ENCODE measurements around the gene EBP.
A peak's percentile ranks its signal among the peaks of the same experiment; 100 is the strongest.

Gene EBP

GRCh38 chrX:48521353-48522243, at the start of gene EBP:
Gene EBP (plus strand): TSS chrX:48521808. CDS start chrX:48523772, 1,964 bp downstream.
- peak; percentile 98 for DNase-seq

- no peak for DNase-seq
These were observed 49.4 kb upstream of the EBP start for GRCh38 chrX:48472225-48472624.

- no peak for DNase-seq
These were observed 48.5 kb upstream of the EBP start for GRCh38 chrX:48472851-48473703.

DNA sequence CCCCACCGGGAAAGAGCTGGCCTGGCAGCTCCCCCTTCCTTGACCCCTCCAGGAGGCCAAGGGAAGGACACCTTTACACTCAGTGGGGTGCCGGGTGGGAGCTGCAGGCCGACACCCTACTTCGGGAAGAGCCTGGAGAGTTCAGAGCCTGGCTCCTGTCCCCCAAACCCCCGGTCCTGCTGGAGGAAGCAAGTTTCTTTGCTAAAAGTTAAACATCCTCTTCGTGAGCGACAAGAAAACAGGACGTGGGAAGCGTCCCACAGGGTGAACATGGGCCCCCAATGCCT, 48.0 kb upstream of the EBP start:
- no peak for DNase-seq

GRCh38 chrX:48474127-48474526, 47.5 kb upstream of the EBP start:
- DNase-seq = no peak

DNA sequence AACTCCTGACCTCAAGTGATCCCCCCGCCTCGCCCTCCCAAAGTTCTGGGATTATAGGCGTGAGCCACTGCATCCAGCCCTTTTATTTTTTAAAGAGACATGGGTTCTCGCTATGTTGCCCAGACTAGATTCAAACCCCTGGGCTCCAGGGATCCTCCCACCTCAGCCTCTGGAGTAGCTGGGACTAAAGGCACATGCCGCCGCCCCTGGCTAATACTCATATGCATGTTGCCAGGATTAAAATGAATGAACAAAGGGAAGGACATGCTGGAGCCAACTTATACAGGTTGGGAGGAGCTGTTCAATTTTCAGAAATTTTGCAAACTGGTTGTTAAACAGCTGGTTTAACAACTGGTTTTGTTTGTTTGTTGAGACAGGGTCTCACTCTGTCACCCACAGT, 47.0 kb upstream of the EBP start:
- DNase-seq = no peak

DNA sequence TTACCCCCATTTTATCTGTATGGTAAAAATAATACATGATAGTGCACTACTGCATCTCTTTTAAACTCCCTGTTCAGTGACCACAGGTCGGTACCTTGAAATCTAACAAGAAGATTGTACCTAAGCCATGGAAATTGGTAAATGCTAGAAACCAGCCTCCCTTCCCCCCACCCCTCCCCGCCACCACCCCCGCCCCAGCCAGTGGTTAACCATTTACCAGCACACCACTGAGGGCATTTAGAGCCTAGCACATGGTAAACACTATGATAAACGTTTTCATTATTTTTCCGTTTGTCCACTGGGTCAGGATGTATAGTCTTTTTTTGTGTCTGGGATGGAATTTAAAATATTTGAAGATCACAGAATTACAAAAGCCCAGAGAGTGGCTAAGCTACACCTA, 46.3 kb upstream of the EBP start:
- DNase-seq = peak; percentile 55

DNA sequence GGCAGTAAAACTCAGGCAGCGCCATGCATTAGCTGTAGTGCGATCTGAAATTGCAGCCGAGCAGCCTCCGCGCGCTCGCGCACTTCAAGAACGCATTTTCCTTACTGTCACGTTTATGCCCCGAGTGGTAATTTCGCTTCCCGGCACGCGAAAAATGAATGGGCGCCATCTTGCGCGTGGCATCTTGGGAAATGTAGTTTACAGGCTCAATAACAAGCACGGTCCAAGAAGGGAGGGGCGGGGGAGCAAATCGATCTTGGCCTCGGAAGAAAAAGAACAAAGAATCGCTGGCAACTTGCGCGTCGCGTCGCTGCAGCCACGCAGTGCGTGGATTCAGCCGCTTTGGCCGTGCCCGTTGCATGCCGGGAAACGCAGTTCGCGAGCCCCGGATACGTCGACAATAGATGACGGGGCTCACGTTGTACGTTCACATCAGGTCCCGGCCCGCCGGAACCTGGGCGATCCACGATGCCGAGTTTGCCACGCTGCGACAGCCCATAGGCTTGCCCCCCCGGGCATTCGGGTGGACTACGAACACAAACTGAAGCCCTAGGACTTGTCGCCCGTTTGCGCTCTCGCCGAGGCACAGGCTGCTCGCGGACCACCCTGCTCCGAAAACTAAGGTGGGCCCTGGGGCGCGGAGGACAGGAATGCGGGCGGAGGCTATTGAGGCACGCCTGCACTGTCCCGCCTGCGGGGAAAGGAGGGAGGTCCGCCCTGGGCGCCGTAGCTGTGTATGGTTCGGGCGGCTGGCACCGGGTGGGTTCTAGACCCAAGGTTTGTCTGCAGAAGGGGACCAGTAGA, 45.6 kb upstream of the EBP start, which contains the start of gene FTSJ1:
Gene FTSJ1 (plus strand): TSS at position 426 of the 804 bp plus-strand sequence. CDS start 1,849 bp downstream, outside the sequence.
- DNase-seq = peak; percentile 95

DNA sequence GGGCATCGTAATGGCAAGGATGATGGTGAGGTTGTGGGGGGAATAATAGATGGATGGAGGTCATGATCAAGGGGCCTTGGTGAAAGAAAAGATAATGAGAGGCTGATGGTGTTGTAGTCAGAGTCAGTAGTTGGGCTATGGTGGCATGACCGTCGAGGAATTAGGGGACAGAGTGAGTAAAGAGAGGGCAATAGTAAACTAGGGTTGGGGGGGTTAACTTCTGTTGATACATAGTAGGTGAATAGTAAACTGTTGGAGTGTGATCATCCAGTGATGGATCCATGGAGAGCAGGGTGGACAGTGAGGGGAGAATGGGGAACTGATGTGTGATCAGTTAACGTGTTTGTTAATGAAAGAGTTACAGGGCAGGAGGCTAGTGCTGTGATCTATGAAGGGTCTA, 44.7 kb upstream of the EBP start:
- DNase-seq = no peak

DNA sequence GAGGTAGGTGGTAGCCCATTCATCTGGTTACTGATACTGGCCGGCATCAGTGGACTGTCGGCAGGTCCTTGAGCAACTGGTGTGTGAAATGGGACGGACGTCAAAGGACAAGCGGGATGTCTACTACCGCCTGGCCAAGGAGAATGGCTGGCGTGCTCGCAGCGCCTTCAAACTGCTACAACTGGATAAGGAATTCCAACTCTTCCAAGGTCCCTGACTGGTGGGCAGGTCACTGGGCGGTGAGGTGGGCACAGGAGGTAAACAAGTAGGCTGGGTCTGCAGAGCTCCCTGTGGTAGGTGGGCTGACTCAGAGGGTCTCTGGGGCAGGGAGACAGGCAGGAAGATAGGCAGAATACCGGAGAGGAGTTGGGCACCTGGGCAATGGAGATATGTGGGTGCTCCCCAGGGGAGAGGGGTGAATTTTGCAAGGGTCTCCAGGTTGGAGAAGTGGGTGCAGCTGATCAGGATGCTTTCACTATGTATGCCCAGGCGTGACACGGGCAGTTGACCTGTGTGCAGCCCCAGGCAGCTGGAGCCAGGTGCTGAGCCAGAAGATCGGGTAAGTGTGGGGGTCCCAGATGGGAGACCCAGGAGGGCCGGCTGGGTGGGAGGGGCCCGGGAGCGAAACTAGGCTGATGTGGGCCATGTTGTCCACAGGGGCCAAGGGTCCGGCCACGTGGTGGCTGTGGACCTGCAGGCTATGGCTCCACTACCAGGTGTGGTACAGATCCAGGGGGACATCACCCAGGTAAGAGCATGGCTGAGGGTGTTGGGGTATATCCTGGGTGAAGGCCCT, 43.5 kb upstream of the EBP start:
- DNase-seq = no peak

- no peak for DNase-seq
These were observed 42.8 kb upstream of the EBP start for GRCh38 chrX:48478806-48479205.

DNA sequence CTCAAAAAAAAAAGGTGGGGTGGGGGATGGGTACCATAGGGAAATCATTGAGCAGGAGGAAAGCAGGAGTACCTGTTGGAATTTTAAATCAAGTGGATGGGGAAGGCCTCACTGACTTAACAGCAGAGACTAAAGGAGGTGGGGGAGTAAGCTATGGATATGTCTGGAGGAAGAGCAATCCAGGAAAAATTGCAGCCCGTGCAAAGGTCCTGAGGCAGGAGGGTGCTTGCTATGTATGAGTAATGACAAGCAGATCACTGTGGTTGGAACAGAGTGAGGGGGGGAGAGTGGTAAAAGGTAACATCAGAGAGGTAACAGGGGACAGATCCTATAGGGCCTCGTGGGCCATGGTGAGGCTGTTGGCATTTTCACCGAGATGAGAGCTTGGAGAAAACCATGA, 41.5 kb upstream of the EBP start:
- no peak for DNase-seq

- DNase-seq = no peak
These were observed 41.0 kb upstream of the EBP start for GRCh38 chrX:48480583-48480982.

GRCh38 chrX:48482526-48482925, 39.1 kb upstream of the EBP start:
- DNase-seq = no peak

- DNase-seq = no peak
These were observed 34.2 kb upstream of the EBP start for GRCh38 chrX:48487362-48487798.

- no peak for DNase-seq
These were observed 33.6 kb upstream of the EBP start for GRCh38 chrX:48488034-48488433.

DNA sequence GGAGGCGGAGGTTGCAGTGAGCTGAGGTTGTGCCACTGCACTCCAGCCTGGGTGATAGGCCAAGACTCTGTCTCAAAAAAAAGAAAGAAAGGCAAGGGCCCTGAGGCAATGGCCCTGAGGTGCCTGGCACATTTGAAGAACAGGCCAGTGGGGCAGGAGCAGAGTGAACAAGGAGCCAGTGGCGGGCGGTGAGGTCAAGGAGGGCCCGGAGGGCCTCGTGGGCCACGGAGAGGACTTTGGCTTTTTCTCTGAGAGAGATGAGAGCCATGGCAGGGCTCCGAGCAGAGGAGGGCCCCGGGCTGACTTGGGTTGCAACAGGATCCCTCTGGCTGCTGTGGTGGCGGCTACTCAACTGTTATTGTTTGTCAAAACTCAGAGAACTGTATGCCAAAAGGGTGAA, 32.3 kb upstream of the EBP start:
- DNase-seq = no peak

DNA sequence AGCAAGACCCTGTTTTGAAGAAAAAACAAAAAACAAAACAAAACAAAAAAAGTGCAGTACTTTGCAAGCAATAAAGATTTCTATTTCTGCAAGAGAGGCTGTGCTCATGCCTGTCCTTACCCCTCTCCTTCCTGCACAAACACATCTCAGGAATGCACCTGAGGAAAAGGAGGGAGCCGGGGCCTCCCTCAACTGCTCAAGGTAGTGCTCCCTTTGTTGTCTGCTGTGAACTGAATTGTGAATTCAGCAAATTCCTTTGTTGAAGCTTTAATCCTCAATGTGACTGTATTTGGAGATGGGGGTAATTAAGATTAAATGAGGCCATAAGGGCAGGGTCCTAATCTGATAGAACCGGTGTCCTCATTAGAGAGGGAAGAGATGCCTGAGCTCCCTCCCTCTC, 31.7 kb upstream of the EBP start:
- DNase-seq = no peak

GRCh38 chrX:48490661-48491060, 30.9 kb upstream of the EBP start:
- DNase-seq = no peak

GRCh38 chrX:48491809-48492208, 29.8 kb upstream of the EBP start:
- DNase-seq = no peak

GRCh38 chrX:48492293-48492910, 29.2 kb upstream of the EBP start:
- no peak for DNase-seq

DNA sequence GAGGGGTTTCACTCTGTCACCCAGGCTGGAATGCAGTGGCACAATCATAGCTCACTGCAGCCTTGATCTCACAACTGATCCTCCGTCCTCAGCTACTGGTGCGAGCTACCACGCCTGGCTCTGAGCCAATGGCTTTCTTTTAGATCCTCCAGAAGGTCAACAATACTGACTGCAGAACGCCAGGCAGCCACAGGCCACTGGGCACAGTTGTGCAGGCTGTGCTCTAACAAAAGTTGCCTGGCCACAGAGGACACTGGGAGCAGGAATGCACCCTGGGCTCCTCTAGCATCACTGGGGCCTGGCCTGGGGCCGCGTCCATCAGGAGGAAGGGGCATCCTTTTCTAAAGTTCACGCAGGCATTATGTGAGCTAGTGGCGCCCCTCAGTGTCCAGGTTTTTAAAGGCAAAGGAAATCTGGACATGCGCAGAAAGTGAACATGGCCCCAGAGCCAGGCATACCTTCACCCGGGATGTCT, 27.7 kb upstream of the EBP start:
- DNase-seq = no peak

Data from NCI-H2227 treated with DMSO at 0.1 percent for 48 hours (cell line).